Measurements from ENCODE around the gene PES1.

DNA sequence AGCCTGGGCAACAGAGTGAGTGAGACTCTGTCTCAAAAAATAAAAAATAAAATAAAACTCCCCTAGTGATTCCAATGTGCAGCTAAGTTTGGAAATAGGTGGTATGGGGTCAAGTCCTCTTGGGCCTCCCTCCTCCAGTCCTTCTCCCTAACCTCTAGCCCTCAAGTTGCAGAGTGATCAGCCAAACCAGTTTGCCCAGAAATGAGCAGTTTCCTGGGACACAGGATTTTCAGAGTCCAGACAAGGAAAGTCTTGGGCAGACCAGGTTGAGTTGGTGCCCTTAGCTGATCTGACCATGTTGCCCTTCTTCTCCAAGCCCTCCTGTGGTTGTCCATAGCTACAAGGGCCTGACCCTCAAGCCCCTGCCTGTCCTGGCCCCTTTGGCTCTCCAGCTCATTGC is 23.2 kb upstream of the PES1 start:
- TF ChIP-seq, protein P1, sequence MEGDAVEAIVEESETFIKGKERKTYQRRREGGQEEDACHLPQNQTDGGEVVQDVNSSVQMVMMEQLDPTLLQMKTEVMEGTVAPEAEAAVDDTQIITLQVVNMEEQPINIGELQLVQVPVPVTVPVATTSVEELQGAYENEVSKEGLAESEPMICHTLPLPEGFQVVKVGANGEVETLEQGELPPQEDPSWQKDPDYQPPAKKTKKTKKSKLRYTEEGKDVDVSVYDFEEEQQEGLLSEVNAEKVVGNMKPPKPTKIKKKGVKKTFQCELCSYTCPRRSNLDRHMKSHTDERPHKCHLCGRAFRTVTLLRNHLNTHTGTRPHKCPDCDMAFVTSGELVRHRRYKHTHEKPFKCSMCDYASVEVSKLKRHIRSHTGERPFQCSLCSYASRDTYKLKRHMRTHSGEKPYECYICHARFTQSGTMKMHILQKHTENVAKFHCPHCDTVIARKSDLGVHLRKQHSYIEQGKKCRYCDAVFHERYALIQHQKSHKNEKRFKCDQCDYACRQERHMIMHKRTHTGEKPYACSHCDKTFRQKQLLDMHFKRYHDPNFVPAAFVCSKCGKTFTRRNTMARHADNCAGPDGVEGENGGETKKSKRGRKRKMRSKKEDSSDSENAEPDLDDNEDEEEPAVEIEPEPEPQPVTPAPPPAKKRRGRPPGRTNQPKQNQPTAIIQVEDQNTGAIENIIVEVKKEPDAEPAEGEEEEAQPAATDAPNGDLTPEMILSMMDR (conservative IDR thresholded peaks at IDR 0.05; ENCODE audit: low read depth in 2 of 2), result no peak
- TF ChIP-seq EZH2phosphoT487 (IDR thresholded peaks at IDR 0.05; ENCODE audit: unreplicated experiment) (no peak), NANOG (IDR thresholded peaks at IDR 0.05; ENCODE audit: borderline replicate concordance) (no peak), REST (IDR thresholded peaks at IDR 0.05; ENCODE audit: unreplicated experiment) (no peak), POLR2AphosphoS5 (IDR thresholded peaks at IDR 0.05; ENCODE audit: low read depth) (no peak), CREB1 (CRISPR knock-in tag; IDR thresholded peaks at IDR 0.05; ENCODE audit: low read depth) (no peak), JUNB (IDR thresholded peaks at IDR 0.05; ENCODE audit: unreplicated experiment) (no peak), EZH2 (IDR thresholded peaks at IDR 0.05; ENCODE audit: low read depth, unreplicated experiment) (no peak), ZNF114 (CRISPR knock-in tag; IDR thresholded peaks at IDR 0.05) (no peak), ZNF331 (CRISPR knock-in tag; IDR thresholded peaks at IDR 0.05; ENCODE audit: low read depth) (no peak), STAT1 (IDR thresholded peaks at IDR 0.05; ENCODE audit: unreplicated experiment) (no peak)
- TF ChIP-seq, protein P2, sequence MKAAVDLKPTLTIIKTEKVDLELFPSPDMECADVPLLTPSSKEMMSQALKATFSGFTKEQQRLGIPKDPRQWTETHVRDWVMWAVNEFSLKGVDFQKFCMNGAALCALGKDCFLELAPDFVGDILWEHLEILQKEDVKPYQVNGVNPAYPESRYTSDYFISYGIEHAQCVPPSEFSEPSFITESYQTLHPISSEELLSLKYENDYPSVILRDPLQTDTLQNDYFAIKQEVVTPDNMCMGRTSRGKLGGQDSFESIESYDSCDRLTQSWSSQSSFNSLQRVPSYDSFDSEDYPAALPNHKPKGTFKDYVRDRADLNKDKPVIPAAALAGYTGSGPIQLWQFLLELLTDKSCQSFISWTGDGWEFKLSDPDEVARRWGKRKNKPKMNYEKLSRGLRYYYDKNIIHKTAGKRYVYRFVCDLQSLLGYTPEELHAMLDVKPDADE (IDR thresholded peaks at IDR 0.05), result no peak
- TF ChIP-seq, protein P3, sequence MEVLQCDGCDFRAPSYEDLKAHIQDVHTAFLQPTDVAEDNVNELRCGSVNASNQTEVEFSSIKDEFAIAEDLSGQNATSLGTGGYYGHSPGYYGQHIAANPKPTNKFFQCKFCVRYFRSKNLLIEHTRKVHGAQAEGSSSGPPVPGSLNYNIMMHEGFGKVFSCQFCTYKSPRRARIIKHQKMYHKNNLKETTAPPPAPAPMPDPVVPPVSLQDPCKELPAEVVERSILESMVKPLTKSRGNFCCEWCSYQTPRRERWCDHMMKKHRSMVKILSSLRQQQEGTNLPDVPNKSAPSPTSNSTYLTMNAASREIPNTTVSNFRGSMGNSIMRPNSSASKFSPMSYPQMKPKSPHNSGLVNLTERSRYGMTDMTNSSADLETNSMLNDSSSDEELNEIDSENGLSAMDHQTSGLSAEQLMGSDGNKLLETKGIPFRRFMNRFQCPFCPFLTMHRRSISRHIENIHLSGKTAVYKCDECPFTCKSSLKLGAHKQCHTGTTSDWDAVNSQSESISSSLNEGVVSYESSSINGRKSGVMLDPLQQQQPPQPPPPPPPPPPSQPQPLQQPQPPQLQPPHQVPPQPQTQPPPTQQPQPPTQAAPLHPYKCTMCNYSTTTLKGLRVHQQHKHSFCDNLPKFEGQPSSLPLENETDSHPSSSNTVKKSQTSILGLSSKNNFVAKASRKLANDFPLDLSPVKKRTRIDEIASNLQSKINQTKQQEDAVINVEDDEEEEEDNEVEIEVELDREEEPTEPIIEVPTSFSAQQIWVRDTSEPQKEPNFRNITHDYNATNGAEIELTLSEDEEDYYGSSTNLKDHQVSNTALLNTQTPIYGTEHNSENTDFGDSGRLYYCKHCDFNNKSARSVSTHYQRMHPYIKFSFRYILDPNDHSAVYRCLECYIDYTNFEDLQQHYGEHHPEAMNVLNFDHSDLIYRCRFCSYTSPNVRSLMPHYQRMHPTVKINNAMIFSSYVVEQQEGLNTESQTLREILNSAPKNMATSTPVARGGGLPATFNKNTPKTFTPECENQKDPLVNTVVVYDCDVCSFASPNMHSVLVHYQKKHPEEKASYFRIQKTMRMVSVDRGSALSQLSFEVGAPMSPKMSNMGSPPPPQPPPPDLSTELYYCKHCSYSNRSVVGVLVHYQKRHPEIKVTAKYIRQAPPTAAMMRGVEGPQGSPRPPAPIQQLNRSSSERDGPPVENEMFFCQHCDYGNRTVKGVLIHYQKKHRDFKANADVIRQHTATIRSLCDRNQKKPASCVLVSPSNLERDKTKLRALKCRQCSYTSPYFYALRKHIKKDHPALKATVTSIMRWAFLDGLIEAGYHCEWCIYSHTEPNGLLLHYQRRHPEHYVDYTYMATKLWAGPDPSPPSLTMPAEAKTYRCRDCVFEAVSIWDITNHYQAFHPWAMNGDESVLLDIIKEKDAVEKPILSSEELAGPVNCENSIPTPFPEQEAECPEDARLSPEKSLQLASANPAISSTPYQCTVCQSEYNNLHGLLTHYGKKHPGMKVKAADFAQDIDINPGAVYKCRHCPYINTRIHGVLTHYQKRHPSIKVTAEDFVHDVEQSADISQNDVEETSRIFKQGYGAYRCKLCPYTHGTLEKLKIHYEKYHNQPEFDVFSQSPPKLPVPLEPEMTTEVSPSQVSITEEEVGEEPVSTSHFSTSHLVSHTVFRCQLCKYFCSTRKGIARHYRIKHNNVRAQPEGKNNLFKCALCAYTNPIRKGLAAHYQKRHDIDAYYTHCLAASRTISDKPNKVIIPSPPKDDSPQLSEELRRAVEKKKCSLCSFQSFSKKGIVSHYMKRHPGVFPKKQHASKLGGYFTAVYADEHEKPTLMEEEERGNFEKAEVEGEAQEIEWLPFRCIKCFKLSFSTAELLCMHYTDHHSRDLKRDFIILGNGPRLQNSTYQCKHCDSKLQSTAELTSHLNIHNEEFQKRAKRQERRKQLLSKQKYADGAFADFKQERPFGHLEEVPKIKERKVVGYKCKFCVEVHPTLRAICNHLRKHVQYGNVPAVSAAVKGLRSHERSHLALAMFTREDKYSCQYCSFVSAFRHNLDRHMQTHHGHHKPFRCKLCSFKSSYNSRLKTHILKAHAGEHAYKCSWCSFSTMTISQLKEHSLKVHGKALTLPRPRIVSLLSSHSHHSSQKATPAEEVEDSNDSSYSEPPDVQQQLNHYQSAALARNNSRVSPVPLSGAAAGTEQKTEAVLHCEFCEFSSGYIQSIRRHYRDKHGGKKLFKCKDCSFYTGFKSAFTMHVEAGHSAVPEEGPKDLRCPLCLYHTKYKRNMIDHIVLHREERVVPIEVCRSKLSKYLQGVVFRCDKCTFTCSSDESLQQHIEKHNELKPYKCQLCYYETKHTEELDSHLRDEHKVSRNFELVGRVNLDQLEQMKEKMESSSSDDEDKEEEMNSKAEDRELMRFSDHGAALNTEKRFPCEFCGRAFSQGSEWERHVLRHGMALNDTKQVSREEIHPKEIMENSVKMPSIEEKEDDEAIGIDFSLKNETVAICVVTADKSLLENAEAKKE (CRISPR knock-in tag; IDR thresholded peaks at IDR 0.05), result no peak

Data from GM23338 (cell line).